ENCODE results near the gene RNF213.

The RNF213 gene

GRCh38 chr17:80424878-80425765, 164.5 kb downstream of the RNF213 start:
- no peak for DNase-seq

- DNase-seq: no peak
Measured at GRCh38 chr17:80425835-80426426, 165.3 kb downstream of the RNF213 start.

GRCh38 chr17:80426671-80427326, 166.1 kb downstream of the RNF213 start:
- DNase-seq: peak; percentile 87

- DNase-seq: no peak
Measured at GRCh38 chr17:80427366-80428282, 167.0 kb downstream of the RNF213 start.

- DNase-seq: no peak
Measured at GRCh38 chr17:80428363-80428762, 167.7 kb downstream of the RNF213 start.

- no peak for DNase-seq
Measured at GRCh38 chr17:80428796-80429195, 168.1 kb downstream of the RNF213 start.

GRCh38 chr17:80429356-80430275, 169.0 kb downstream of the RNF213 start:
- DNase-seq: no peak

- no peak for DNase-seq
Measured at GRCh38 chr17:80430446-80431245, 170.0 kb downstream of the RNF213 start.

GRCh38 chr17:80431246-80432195, 170.9 kb downstream of the RNF213 start:
- DNase-seq: no peak

- DNase-seq: no peak
Measured at GRCh38 chr17:80432350-80432955, 171.8 kb downstream of the RNF213 start.

- DNase-seq: no peak
Measured at GRCh38 chr17:80432961-80433550, 172.4 kb downstream of the RNF213 start.

GRCh38 chr17:80433916-80434666, 173.4 kb downstream of the RNF213 start:
- no peak for DNase-seq

GRCh38 chr17:80437532-80437931, 176.9 kb downstream of the RNF213 start:
- DNase-seq: no peak

GRCh38 chr17:80438806-80439205, 178.2 kb downstream of the RNF213 start:
- no peak for DNase-seq

GRCh38 chr17:80439499-80439898, 178.8 kb downstream of the RNF213 start:
- DNase-seq: no peak

- peak; percentile 55 for DNase-seq
Measured at GRCh38 chr17:80441133-80441578, 180.5 kb downstream of the RNF213 start.

GRCh38 chr17:80441598-80442322, 181.1 kb downstream of the RNF213 start:
- DNase-seq: no peak

Measured in CD4-positive, alpha-beta T cell treated with Interleukin-6 for 4 hours (primary cell).